SK-N-SH treated with all-trans-retinoic acid at 6 μM for 48 hours (cell line): ENCODE measurements around the gene LIMK1.
"Not testable (repeated sequence)": the region's sequence is repeated elsewhere in the genome, so short reads cannot be mapped to it uniquely, and the experiment has no call there.

Experiments used
- ATAC-seq: fragments of 200-7000 bp; cut with Tn5 transposase; 3 replicates; pipeline ENCODE4 v1.9.1; 2020; ENCODE audit warnings: mild to moderate bottlenecking, moderate library complexity
- ARNTL ChIP-seq: fragments of 450-650 bp; formaldehyde crosslinking; IDR thresholded peaks from 2 replicates; pipeline ENCODE4 v1.5.0; 2020; ENCODE audit warnings: low read depth, mild to moderate bottlenecking, moderate library complexity, borderline replicate concordance
- BACH2 ChIP-seq: fragments of 250-450 bp; sonication (Bioruptor Pico); IDR thresholded peaks from 2 replicates; pipeline ENCODE4 v1.9.0; 2021; ENCODE audit warnings: mild to moderate bottlenecking, borderline replicate concordance
- CREB5 ChIP-seq: fragments of 250-450 bp; sonication (Bioruptor Pico); IDR thresholded peaks from 2 replicates; pipeline ENCODE4 v1.5.1; 2020; ENCODE audit warnings: low read depth, mild to moderate bottlenecking, moderate library complexity
- CSDC2 ChIP-seq: fragments of 250-450 bp; sonication (Bioruptor Pico); IDR thresholded peaks from 2 replicates; pipeline ENCODE4 v1.5.0; 2020; ENCODE audit warnings: mild to moderate bottlenecking, moderate library complexity
- CSRNP3 ChIP-seq: fragments of 250-450 bp; sonication (Bioruptor Pico); IDR thresholded peaks from 2 replicates; pipeline ENCODE4 v1.5.1; 2021; ENCODE audit warnings: mild to moderate bottlenecking, moderate library complexity
- ESRRG ChIP-seq: fragments of 250-450 bp; sonication (Bioruptor Pico); IDR thresholded peaks from 2 replicates; pipeline ENCODE4 v1.6.1; 2021; ENCODE audit warnings: mild to moderate bottlenecking
- GLIS3 ChIP-seq: fragments of 250-450 bp; sonication (Bioruptor Pico); IDR thresholded peaks from 2 replicates; pipeline ENCODE4 v1.5.0; 2020; ENCODE audit warnings: mild to moderate bottlenecking, moderate library complexity
- ISL1 ChIP-seq: fragments of 250-450 bp; sonication (Bioruptor Pico); IDR thresholded peaks from 2 replicates; pipeline ENCODE4 v2.1.2; 2022; ENCODE audit warnings: mild to moderate bottlenecking, moderate library complexity
- OSR1 ChIP-seq: fragments of 250-450 bp; sonication (Bioruptor Pico); IDR thresholded peaks from 2 replicates; pipeline ENCODE4 v1.8.0; 2022; ENCODE audit warnings: moderate library complexity, mild to moderate bottlenecking, inconsistent platforms
- POU6F1 ChIP-seq: fragments of 250-450 bp; sonication (Bioruptor Pico); IDR thresholded peaks from 2 replicates; pipeline ENCODE4 v1.8.0; 2021; ENCODE audit warnings: low read depth, mild to moderate bottlenecking, moderate library complexity, borderline replicate concordance
- PPARA ChIP-seq: fragments of 250-450 bp; sonication (Bioruptor Pico); IDR thresholded peaks from 2 replicates; pipeline ENCODE4 v1.5.0; 2020; ENCODE audit warnings: mild to moderate bottlenecking, borderline replicate concordance
- RARB ChIP-seq: fragments of 250-450 bp; sonication (Bioruptor Pico); IDR thresholded peaks from 2 replicates; pipeline ENCODE4 v1.8.0; 2021; ENCODE audit warnings: mild to moderate bottlenecking, moderate library complexity
- SNAI2 ChIP-seq: fragments of 250-450 bp; sonication (Bioruptor Pico); IDR thresholded peaks from 2 replicates; pipeline ENCODE4 v1.5.0; 2020; ENCODE audit warnings: mild to moderate bottlenecking, moderate library complexity
- TCF4 ChIP-seq: fragments of 250-450 bp; sonication (Bioruptor Pico); IDR thresholded peaks from 2 replicates; pipeline ENCODE4 v1.8.0; 2021; ENCODE audit warnings: mild to moderate bottlenecking, moderate library complexity, borderline replicate concordance
- TOX ChIP-seq: fragments of 250-450 bp; sonication (Bioruptor Pico); IDR thresholded peaks from 2 replicates; pipeline ENCODE4 v1.8.0; 2021; ENCODE audit warnings: mild to moderate bottlenecking, moderate library complexity, borderline replicate concordance
- TSHZ2 ChIP-seq: fragments of 250-450 bp; sonication (Bioruptor Pico); IDR thresholded peaks from 2 replicates; pipeline ENCODE4 v1.5.0; 2020; ENCODE audit warnings: mild to moderate bottlenecking, moderate library complexity
- ZC3H10 ChIP-seq: fragments of 250-450 bp; sonication (Bioruptor Pico); IDR thresholded peaks from 2 replicates; pipeline ENCODE4 v1.5.1; 2021; ENCODE audit warnings: mild to moderate bottlenecking, moderate library complexity
- ZFP3 ChIP-seq: fragments of 250-450 bp; sonication (Bioruptor Pico); IDR thresholded peaks from 2 replicates; pipeline ENCODE4 v1.5.0; 2020; ENCODE audit warnings: mild to moderate bottlenecking, moderate library complexity
- ZFP30 ChIP-seq: fragments of 450-650 bp; formaldehyde crosslinking; IDR thresholded peaks from 2 replicates; pipeline ENCODE4 v1.5.0; 2022; ENCODE audit warnings: mild to moderate bottlenecking, moderate library complexity
- ZNF565 ChIP-seq: fragments of 450-650 bp; formaldehyde crosslinking; conservative IDR thresholded peaks from 2 replicates; pipeline ENCODE4 v1.5.0; 2020; ENCODE audit warnings: low read depth, mild to moderate bottlenecking, moderate library complexity
- ZNF70 ChIP-seq: fragments of 450-650 bp; formaldehyde crosslinking; IDR thresholded peaks from 2 replicates; pipeline ENCODE4 v1.5.0; 2020; ENCODE audit warnings: mild to moderate bottlenecking, moderate library complexity
- ZNF8 ChIP-seq: fragments of 450-650 bp; formaldehyde crosslinking; IDR thresholded peaks from 2 replicates; pipeline ENCODE4 v1.5.0; 2020; ENCODE audit warnings: mild to moderate bottlenecking, moderate library complexity

Gene LIMK1

GRCh38 chr7:74042746-74043522 is 40.7 kb upstream of the LIMK1 start (continued):
- no peak for TF ChIP-seq ZNF8 (CRISPR knock-in tag)
- no peak for TF ChIP-seq OSR1 (CRISPR knock-in tag)
- no peak for TF ChIP-seq GLIS3
- TF ChIP-seq RARB (CRISPR knock-in tag): no peak
- no peak for TF ChIP-seq TOX
- TF ChIP-seq ZNF565: no peak; the same call in 1 of the 2 replicates
- no peak for TF ChIP-seq PPARA (CRISPR knock-in tag)
- 0 out of 2 replicates have a peak, but pooled peaks have one; percentile 44 for TF ChIP-seq CSDC2
- no peak for TF ChIP-seq ARNTL (CRISPR knock-in tag)

- TF ChIP-seq TCF4 (CRISPR knock-in tag): peak; percentile 95
- no peak for TF ChIP-seq RARB (CRISPR knock-in tag)
- ATAC-seq: peak; percentile 92
Observed at GRCh38 chr7:74043523-74043951, 40.1 kb upstream of the LIMK1 start.

GRCh38 chr7:74044366-74045350 is 38.9 kb upstream of the LIMK1 start:
- no peak for ATAC-seq
- TF ChIP-seq ZFP3 (CRISPR knock-in tag) (no peak), RARB (CRISPR knock-in tag) (no peak), PPARA (CRISPR knock-in tag) (no peak), SNAI2 (CRISPR knock-in tag) (no peak), ESRRG (CRISPR knock-in tag) (no peak), OSR1 (CRISPR knock-in tag) (no peak), ISL1 (CRISPR knock-in tag) (no peak)

- not testable (repeated sequence) for ATAC-seq
Observed at GRCh38 chr7:74046581-74046980, 37.0 kb upstream of the LIMK1 start.

GRCh38 chr7:74047804-74048380 is 35.7 kb upstream of the LIMK1 start:
- no peak for ATAC-seq
- no peak for TF ChIP-seq POU6F1
- TF ChIP-seq ZNF565: no peak
- no peak for TF ChIP-seq ZNF8 (CRISPR knock-in tag)
- TF ChIP-seq CSDC2: no peak
- no peak for TF ChIP-seq ARNTL (CRISPR knock-in tag)
- no peak for TF ChIP-seq OSR1 (CRISPR knock-in tag)
- TF ChIP-seq TOX: no peak
- no peak for TF ChIP-seq ZNF70 (CRISPR knock-in tag)
- no peak for TF ChIP-seq GLIS3
- no peak for TF ChIP-seq TSHZ2 (CRISPR knock-in tag)
- no peak for TF ChIP-seq RARB (CRISPR knock-in tag)

- no peak for ATAC-seq
- TF ChIP-seq ZNF565: no peak
- no peak for TF ChIP-seq BACH2
- no peak for TF ChIP-seq ARNTL (CRISPR knock-in tag)
- no peak for TF ChIP-seq RARB (CRISPR knock-in tag)
- no peak for TF ChIP-seq TOX
- no peak for TF ChIP-seq TCF4 (CRISPR knock-in tag)
- TF ChIP-seq CSRNP3 (CRISPR knock-in tag): no peak
- TF ChIP-seq CREB5 (CRISPR knock-in tag): no peak
- TF ChIP-seq ZFP30 (CRISPR knock-in tag): no peak
- no peak for TF ChIP-seq SNAI2 (CRISPR knock-in tag)
- no peak for TF ChIP-seq ZC3H10 (CRISPR knock-in tag)
- TF ChIP-seq ESRRG (CRISPR knock-in tag): no peak
Observed at GRCh38 chr7:74048999-74049599, 34.5 kb upstream of the LIMK1 start.
